HG03432 (cell line): ENCODE measurements around the gene HSBP1L1.

Experiments
- ATAC-seq: cut with Tn5 transposase; IDR thresholded peaks from one replicate; pipeline ENCODE4 v1.9.1; 2021; ENCODE audit warnings: mild to moderate bottlenecking, moderate library complexity; ENCODE audit not compliant: unreplicated experiment

The HSBP1L1 gene

DNA sequence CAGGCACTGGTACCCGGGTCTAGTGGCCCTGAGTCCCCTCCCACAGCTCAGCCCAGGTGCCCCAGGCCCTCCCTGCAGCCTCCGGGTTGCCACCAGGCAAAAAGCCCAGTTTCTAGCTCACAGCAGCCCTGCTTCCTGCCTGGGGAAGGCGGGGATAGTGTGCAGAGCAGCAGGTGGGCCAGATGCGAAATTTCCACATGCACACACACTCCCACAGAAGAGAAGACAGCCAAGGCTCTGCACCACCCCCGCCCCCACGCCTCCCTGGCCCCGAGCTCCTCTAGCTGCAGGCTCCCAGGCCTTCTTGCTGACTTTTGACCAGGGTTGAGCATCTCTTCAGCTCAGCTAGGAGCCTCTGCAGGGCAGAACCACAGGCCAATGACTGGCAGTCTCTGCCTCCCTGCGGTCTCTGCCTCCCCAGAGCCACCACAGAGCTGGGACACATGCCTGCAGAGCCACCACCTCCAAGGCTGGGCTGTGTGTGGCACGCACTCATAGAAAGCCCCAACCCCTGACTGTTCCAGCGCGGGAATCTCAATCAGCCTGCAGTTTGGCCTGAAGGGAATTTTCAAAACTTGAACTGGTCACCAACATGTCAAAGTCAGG lies 20.2 kb upstream of the HSBP1L1 start:
- peak; percentile 76 for ATAC-seq

DNA sequence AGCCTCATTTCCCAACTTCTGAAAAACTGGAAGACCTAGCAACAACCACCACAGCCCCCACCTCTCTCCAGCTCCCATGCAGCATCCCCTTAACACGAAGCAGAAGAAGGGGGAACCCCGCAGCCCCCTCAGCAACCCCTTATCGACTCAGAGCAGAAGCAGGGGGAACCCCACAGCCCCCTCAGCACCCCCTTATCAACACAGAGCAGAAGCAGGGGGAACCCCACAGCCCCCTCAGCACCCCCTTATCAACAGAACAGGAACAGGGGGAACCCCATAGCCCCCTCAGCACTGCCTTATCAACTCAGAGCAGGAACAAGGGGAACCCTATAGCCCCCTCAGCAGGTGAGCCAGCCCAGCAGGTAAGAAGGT lies 19.7 kb upstream of the HSBP1L1 start:
- ATAC-seq: no peak

GRCh38 chr18:79945118-79946042 lies 19.1 kb upstream of the HSBP1L1 start:
- ATAC-seq: no peak

- no peak for ATAC-seq
These were observed 17.2 kb upstream of the HSBP1L1 start for GRCh38 chr18:79947054-79947755.

GRCh38 chr18:79947881-79948610 lies 16.4 kb upstream of the HSBP1L1 start:
- ATAC-seq: no peak

DNA sequence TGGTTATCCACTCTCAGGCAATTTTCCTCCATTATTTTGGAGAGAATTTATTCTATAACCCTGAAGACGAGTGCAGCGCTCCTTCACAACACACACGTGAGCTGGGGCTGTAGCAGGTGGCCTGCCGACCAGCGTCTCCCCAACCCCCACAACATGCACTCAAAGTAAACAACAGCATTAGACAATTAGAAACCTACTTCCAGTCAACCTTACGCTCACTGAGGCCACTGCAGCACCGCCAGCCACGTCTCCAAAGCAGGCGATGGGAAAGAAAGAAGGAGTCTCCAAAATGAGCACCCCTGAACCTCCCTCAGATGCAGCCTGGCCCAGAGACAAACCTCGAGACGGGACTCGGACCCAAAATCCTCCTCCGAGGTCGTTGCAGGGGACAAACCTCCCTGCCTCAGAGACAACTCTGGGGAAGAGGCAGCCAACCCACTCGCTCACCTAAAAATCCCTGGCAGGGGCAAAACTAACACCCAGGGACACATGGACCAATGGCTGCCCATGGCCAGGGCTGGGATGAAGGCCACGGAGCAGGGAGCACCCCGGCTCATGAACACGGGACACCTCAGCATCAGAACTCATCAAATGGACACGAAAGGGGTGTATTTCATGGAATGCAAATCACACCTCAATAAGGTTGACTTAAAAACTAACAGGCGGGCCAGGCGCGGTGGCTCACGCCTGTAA lies 15.6 kb upstream of the HSBP1L1 start:
- no peak for ATAC-seq

- ATAC-seq: peak; percentile 19
These were observed 14.6 kb upstream of the HSBP1L1 start for GRCh38 chr18:79949697-79950487.

DNA sequence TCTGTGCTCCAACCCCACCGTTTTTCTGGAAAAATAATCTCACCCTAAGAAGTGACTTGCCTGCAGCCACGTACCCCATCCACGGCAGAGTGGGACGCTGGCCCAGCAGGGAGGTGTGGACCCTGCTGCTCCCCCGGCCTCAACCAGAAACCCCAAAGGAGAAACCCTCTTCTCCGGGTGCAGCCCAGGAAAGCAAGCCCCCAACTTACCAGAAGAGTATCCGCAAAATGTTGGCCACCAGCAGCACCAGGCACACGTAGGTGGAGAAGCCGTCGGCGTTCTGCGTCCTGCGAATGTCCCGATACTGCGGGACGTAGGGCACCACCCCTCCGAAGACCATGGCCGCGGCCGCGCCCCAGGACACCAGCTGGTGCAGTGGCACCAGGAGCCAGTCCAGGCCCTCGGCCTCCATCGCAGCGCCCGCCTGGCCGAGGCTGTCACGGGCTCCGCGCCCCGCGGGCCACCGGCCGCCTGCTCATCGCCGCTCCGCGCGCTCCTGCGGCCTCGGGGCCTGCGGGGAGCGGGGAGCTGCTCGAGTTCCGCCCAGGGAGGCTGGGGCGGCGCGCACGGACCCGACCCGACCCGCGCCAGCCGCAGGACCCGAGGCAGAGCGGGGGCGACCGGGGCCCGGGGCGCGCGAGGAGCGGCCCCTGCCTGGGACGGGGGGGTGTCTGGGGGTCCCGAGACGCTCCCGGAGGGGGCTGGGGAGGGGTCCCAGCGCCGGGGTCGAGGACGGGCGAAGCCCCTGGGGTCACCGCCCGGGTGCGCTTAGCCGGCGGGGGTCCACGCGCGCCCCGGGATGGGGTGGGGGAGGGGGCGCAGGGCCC lies 13.7 kb upstream of the HSBP1L1 start:
- ATAC-seq: peak; percentile 33

DNA sequence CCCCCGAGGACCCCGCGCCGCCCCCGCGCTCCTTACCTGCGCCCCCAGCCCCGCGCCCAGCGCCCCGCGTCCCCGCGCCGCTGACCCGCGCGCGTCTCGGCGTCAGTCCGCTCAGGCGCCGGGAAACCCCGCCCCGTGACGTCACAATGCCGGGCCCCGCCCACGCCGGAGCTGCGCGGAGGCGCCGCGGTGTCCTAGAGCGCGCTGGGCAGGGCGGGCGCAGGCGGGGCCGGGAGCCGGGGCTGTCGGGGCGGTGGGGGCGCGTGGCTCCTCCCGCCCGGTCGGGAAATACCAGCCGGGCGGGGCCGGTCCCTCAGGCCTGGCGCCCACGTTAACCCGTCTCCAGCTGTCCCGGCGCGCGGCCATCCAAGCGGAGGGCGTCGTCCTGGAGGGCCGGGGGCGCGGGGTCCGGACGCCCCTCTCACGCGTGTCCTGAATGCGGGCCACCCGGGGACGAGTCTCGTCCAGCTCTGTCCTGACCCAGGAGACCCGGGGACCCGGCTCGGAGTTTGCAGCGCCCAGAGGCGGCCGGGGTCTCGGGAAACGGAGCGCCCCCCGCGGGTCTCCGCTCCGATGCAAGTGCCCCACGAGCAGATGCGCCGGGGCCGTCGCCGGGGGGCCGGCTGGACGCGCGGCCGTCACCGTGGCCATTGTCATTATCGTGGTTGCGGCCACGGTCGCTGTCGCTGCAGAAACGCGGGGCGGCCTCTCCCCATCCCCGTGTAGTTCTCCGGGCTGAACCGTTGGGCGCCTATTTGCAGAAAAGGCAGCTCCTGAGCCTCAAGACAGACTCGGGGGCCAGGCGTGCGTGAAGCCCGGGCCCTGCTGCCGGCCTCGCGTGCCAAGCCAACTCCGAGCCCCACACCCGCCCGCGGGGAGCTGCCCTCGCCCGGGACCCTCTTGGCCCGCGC lies 12.6 kb upstream of the HSBP1L1 start, which contains the start of gene SLC66A2:
SLC66A2 (minus strand) TSS at position 109 of the 911 bp plus-strand sequence. CDS start 727 bp downstream, outside the sequence.
- peak; percentile 84 for ATAC-seq

DNA sequence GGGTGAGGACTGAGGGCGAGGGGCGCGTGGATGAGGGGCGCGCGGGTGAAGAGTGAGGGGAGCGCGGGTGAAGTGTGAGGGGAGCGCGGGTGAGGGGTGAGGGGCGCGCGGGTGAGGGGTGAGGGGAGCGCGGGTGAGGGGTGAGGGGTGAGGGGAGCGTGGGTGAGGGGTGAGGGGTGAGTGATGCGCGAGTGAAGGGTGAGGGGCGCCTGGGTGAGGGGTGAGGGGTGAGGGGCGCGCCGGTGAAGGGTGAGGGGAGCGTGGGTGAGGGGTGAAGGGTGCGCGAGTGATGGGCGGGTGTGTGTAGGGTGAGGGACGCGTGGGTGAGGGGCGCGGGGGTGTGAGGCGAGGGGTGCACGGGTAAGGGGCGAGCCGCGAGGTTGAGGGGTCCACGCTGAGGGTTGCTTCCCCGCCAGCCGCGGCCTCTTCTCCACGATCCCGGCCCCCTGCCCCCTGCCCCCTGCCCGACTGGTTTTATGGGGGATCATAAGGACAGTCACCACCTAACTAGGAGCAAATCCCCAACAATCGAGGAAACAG lies 11.9 kb upstream of the HSBP1L1 start:
- ATAC-seq: no peak

DNA sequence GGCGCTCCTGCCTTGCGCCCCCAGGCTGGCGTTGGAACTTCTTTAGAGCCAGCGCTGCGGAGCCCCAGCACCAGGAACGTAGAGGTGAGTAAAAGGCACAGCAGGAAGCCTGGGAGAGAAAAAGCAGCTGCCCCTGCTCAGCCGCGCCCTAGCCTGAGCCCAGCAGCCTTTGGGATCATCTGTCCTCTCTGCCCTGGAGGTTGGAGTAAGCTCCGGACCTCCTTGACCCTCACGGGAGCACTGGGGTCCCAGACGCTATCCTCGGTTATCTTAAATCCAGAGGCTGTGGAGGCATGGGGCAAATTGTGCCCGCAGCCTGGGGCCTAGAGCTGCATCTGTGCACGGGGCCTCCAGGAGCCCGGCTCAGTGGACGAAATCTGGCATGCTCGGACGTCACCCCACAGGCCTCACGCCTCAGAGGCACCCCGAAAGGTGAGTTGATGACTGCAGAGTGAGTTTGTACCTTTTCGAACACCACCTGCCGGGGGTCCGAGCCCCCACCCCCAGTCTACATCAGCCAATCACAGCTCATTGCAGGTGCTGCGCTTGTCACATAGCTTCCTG lies 11.4 kb upstream of the HSBP1L1 start:
- ATAC-seq: no peak

- no peak for ATAC-seq
These were observed 10.3 kb upstream of the HSBP1L1 start for GRCh38 chr18:79953971-79954651.

GRCh38 chr18:79954791-79955190 lies 9.7 kb upstream of the HSBP1L1 start:
- ATAC-seq: no peak

DNA sequence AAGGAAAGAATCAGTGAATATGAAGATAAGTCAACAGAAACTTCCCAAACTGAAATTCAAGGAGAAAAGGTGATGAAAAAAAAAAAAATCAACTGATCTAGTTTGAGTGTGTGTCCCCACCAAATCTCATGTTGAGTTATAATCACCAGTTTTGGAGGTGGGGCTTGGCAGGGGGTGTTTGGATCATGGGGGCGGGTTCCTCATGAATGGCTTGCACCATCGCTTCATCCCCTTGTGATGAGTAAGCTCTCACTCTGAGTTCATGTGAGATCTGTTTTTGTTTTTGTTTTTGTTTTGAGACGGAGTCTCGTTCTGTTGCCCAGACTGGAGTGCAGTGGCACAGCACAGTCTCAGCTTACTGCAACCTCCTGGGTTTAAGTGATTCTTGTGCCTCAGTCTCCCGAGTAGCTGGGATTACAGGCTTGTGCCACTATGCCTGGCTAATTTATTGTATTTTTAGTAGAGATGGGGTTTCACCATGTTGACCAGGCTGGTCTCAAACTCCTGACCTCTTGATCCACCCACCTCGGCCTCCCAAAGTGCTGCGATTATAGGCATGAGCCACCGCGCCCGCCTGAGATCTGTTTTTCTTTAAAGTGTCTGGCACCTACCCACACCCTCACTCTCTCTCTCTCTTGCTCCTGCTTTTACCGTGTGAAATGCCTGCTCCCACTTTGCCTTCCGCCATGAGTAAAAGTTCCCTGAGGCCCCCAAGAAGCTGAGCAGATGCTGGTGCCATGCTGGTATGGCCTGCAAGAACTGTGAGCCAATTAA lies 9.0 kb upstream of the HSBP1L1 start:
- no peak for ATAC-seq

GRCh38 chr18:79956276-79956675 lies 8.2 kb upstream of the HSBP1L1 start:
- ATAC-seq: no peak

DNA sequence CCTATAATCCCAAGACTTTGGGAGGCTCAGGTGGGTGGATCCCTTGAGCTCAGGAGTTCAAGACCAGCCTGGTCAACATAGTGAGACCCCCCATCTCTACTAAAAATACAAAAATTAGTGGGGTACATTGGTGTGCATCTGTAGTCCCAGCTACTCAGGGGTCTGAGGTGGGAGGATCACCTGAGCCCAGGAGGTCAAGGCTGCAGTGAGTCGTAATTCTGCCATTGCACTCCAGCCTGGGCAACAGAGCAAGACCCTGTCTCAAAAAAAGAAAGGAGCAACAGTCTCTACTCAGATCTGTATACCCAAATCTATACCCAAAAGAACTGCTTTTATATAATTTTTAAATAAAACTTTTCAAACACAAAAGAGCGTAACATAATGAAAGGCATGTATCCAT lies 5.5 kb upstream of the HSBP1L1 start:
- ATAC-seq: no peak
